Measurements from ENCODE around the gene PRKN.

The PRKN gene

DNA sequence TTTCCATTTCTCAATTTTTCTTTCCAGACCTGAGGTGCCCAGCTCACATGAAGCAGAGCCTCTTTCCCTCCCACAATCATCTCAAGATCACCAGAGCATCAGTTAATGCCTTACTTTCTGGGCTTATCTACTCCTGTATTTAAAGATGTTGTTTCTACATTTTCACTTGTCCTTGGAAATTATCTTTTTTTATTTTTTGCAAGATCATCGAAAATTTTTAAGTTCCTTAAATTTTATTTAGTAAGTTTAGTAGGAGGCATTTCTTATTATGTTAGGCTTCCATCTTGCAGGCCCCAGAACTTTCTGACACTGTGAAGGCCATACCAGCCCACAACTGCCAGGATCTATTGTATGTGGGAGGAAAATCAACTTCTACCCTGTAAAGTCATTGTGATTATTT is 466.0 kb downstream of the PRKN start:
- H3K4me1 ChIP-seq (ENCODE audit: control insufficient read depth, insufficient read depth, low read depth, low read length): peaks cover 2% of the 10 kb centered on the region
- no peak overlapping the region for H3K23ac ChIP-seq (ENCODE audit: low read length in 2 of 2)
- no peak overlapping the region for H3K18ac ChIP-seq (ENCODE audit: low read depth in 1 of 2, low read length in 2 of 2)
- H4K91ac ChIP-seq (ENCODE audit: low read length): no peak overlapping the region
- no peak overlapping the region for H2AK5ac ChIP-seq (ENCODE audit: low read length, severe bottlenecking)
- H3K4me3 ChIP-seq (ENCODE audit: insufficient read depth in 1 of 2, low read depth in 1 of 2, low read length in 2 of 2): no peak overlapping the region
- H3K36me3 ChIP-seq (ENCODE audit: control insufficient read depth in 1 of 2, insufficient read depth in 2 of 2, low read depth in 1 of 2, low read length in 2 of 2): no peaks in the 10 kb centered on the region
- H2BK120ac ChIP-seq (ENCODE audit: low read depth, low read length): no peak overlapping the region
- H2BK5ac ChIP-seq (ENCODE audit: low read depth, low read length, poor library complexity, severe bottlenecking): no peak overlapping the region
- H3K4me2 ChIP-seq (ENCODE audit: low read length, poor library complexity, severe bottlenecking): no peak overlapping the region
- DNase-seq: no peak
- no peaks in the 10 kb centered on the region for H3K9me3 ChIP-seq (ENCODE audit: control insufficient read depth, low read length)
- WGBS: no CpG with 5 or more reads among the region's 1 CpG
- H3K27me3 ChIP-seq (ENCODE audit: control insufficient read depth in 1 of 2, insufficient read depth in 1 of 2, low read length in 2 of 2): no peaks in the 10 kb centered on the region
- H3K9ac ChIP-seq (ENCODE audit: low read length): no peak overlapping the region
- H3K27ac ChIP-seq (ENCODE audit: low read length, poor library complexity, severe bottlenecking): no peak overlapping the region
- H2BK12ac ChIP-seq (ENCODE audit: low read length in 2 of 2): no peak overlapping the region
- no peak overlapping the region for H3K14ac ChIP-seq (ENCODE audit: low read length in 2 of 2)
- H4K8ac ChIP-seq (ENCODE audit: low read length): no peak overlapping the region
- H2BK15ac ChIP-seq (ENCODE audit: low read depth, poor library complexity, severe bottlenecking): no peak overlapping the region
- no peak overlapping the region for H2AFZ ChIP-seq (ENCODE audit: low read depth, low read length)
- no peak overlapping the region for H3K4ac ChIP-seq (ENCODE audit: low read depth in 1 of 2, low read length in 2 of 2)
- H3K79me1 ChIP-seq (replicated peaks; ENCODE audit: low read length, poor library complexity, severe bottlenecking): no peaks in the 10 kb centered on the region

DNA sequence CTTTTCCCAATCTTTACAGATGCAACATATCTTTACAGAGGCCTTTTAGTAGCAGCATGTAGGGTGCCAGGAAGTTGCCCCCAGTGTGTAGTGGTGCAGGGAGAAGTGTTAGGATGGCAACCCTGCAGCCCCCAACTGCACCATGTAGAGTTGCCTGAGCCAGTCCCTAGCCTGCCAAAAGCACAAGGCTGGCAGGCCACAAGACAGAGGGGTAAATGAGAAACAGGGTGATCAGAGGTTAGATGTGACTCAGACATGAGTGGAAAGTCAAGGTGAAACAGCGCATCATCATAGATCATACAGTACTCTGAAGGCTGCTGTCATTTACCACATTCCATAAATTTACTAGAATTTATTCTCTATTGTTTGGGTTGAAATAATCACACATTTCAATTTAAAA is 467.5 kb downstream of the PRKN start:
- H3K23ac ChIP-seq (ENCODE audit: low read length in 2 of 2): no peak overlapping the region
- no peak overlapping the region for H2BK120ac ChIP-seq (ENCODE audit: low read depth, low read length)
- WGBS: no CpG with 5 or more reads among the region's 1 CpG
- H3K36me3 ChIP-seq (ENCODE audit: control insufficient read depth in 1 of 2, insufficient read depth in 2 of 2, low read depth in 1 of 2, low read length in 2 of 2): no peaks in the 10 kb centered on the region
- peaks cover 2% of the 10 kb centered on the region for H3K4me1 ChIP-seq (ENCODE audit: control insufficient read depth, insufficient read depth, low read depth, low read length)
- no peak overlapping the region for H3K4me3 ChIP-seq (ENCODE audit: insufficient read depth in 1 of 2, low read depth in 1 of 2, low read length in 2 of 2)
- no peaks in the 10 kb centered on the region for H3K27me3 ChIP-seq (ENCODE audit: control insufficient read depth in 1 of 2, insufficient read depth in 1 of 2, low read length in 2 of 2)
- H2AK5ac ChIP-seq (ENCODE audit: low read length, severe bottlenecking): no peak overlapping the region
- H2BK15ac ChIP-seq (ENCODE audit: low read depth, poor library complexity, severe bottlenecking): no peak overlapping the region
- no peak overlapping the region for H3K14ac ChIP-seq (ENCODE audit: low read length in 2 of 2)
- no peak overlapping the region for H2AFZ ChIP-seq (ENCODE audit: low read depth, low read length)
- H3K4ac ChIP-seq (ENCODE audit: low read depth in 1 of 2, low read length in 2 of 2): no peak overlapping the region
- H3K18ac ChIP-seq (ENCODE audit: low read depth in 1 of 2, low read length in 2 of 2): no peak overlapping the region
- H4K8ac ChIP-seq (ENCODE audit: low read length): no peak overlapping the region
- H3K27ac ChIP-seq (ENCODE audit: low read length, poor library complexity, severe bottlenecking): no peak overlapping the region
- DNase-seq: no peak
- H3K9me3 ChIP-seq (ENCODE audit: control insufficient read depth, low read length): no peaks in the 10 kb centered on the region
- H3K4me2 ChIP-seq (ENCODE audit: low read length, poor library complexity, severe bottlenecking): no peak overlapping the region
- H3K79me1 ChIP-seq (replicated peaks; ENCODE audit: low read length, poor library complexity, severe bottlenecking): no peaks in the 10 kb centered on the region
- H2BK12ac ChIP-seq (ENCODE audit: low read length in 2 of 2): no peak overlapping the region
- H4K91ac ChIP-seq (ENCODE audit: low read length): no peak overlapping the region
- H3K9ac ChIP-seq (ENCODE audit: low read length): no peak overlapping the region
- H2BK5ac ChIP-seq (ENCODE audit: low read depth, low read length, poor library complexity, severe bottlenecking): no peak overlapping the region

DNA sequence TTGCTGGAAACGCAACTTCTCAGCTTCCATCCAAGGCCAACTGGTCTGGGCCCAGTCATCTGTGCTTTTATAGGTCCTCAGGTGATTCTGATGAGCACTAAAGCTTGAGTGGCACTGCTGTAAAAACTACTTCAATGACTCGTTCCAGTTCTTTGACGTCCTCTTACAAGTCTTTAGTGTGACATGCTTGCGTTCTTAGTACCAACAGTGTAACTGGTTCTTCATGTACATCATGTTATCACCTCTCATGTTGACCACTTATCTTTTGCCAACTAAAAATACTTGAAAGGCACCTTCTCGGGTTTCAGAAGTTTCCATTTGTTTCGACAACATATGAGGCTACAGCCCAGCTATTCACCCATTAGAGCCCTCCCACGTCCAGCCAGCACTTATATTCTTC is 468.9 kb downstream of the PRKN start:
- 84% methylated on average over 6 of the region's 7 CpGs for WGBS

DNA sequence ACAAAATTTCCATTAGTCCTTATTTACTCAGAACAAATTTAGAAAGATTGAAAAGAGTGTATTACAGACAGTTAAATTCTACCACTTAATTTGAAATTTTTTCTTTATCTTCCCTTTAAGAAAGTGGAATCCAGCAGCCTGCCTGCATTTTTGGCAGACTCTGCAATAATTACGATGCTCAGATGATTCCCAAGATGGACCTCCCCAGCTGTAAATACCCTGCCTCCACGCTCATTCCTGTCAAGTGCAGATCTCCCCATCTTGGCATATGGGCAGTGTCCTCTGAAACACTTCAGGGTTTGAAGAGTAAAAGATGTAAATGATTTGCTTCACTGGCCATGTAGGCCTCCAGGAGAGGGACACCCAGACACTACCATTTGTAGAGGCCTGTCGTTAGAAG is 471.2 kb downstream of the PRKN start:
- H3K27me3 ChIP-seq (ENCODE audit: control insufficient read depth in 1 of 2, insufficient read depth in 1 of 2, low read length in 2 of 2): no peaks in the 10 kb centered on the region
- H3K4me1 ChIP-seq (ENCODE audit: control insufficient read depth, insufficient read depth, low read depth, low read length): no peaks in the 10 kb centered on the region
- H3K9ac ChIP-seq (ENCODE audit: low read length): no peak overlapping the region
- H3K14ac ChIP-seq (ENCODE audit: low read length in 2 of 2): no peak overlapping the region
- no peak overlapping the region for H2BK5ac ChIP-seq (ENCODE audit: low read depth, low read length, poor library complexity, severe bottlenecking)
- no peak overlapping the region for H2BK12ac ChIP-seq (ENCODE audit: low read length in 2 of 2)
- H3K4me2 ChIP-seq (ENCODE audit: low read length, poor library complexity, severe bottlenecking): no peak overlapping the region
- no peak for DNase-seq
- no peak overlapping the region for H3K18ac ChIP-seq (ENCODE audit: low read depth in 1 of 2, low read length in 2 of 2)
- no peak overlapping the region for H3K4me3 ChIP-seq (ENCODE audit: insufficient read depth in 1 of 2, low read depth in 1 of 2, low read length in 2 of 2)
- H3K23ac ChIP-seq (ENCODE audit: low read length in 2 of 2): no peak overlapping the region
- no peak overlapping the region for H2AFZ ChIP-seq (ENCODE audit: low read depth, low read length)
- no peak overlapping the region for H3K4ac ChIP-seq (ENCODE audit: low read depth in 1 of 2, low read length in 2 of 2)
- H2BK120ac ChIP-seq (ENCODE audit: low read depth, low read length): no peak overlapping the region
- H3K9me3 ChIP-seq (ENCODE audit: control insufficient read depth, low read length): no peaks in the 10 kb centered on the region
- 81% methylated on average over 2 of the region's 3 CpGs for WGBS
- no peak overlapping the region for H4K91ac ChIP-seq (ENCODE audit: low read length)
- H4K8ac ChIP-seq (ENCODE audit: low read length): no peak overlapping the region
- no peak overlapping the region for H2AK5ac ChIP-seq (ENCODE audit: low read length, severe bottlenecking)
- H3K36me3 ChIP-seq (ENCODE audit: control insufficient read depth in 1 of 2, insufficient read depth in 2 of 2, low read depth in 1 of 2, low read length in 2 of 2): no peaks in the 10 kb centered on the region
- no peak overlapping the region for H3K27ac ChIP-seq (ENCODE audit: low read length, poor library complexity, severe bottlenecking)
- no peaks in the 10 kb centered on the region for H3K79me1 ChIP-seq (replicated peaks; ENCODE audit: low read length, poor library complexity, severe bottlenecking)
- no peak overlapping the region for H2BK15ac ChIP-seq (ENCODE audit: low read depth, poor library complexity, severe bottlenecking)

More for the DNA sequence above, 468.9 kb downstream of the PRKN start:
- no peak overlapping the region for H2BK5ac ChIP-seq (ENCODE audit: low read depth, low read length, poor library complexity, severe bottlenecking)
- H3K23ac ChIP-seq (ENCODE audit: low read length in 2 of 2): no peak overlapping the region
- H2AFZ ChIP-seq (ENCODE audit: low read depth, low read length): no peak overlapping the region
- no peak overlapping the region for H3K14ac ChIP-seq (ENCODE audit: low read length in 2 of 2)
- no peak overlapping the region for H3K4ac ChIP-seq (ENCODE audit: low read depth in 1 of 2, low read length in 2 of 2)
- no peak overlapping the region for H4K8ac ChIP-seq (ENCODE audit: low read length)
- H4K91ac ChIP-seq (ENCODE audit: low read length): no peak overlapping the region
- H3K27ac ChIP-seq (ENCODE audit: low read length, poor library complexity, severe bottlenecking): no peak overlapping the region
- no peak overlapping the region for H3K4me3 ChIP-seq (ENCODE audit: insufficient read depth in 1 of 2, low read depth in 1 of 2, low read length in 2 of 2)
- H3K4me2 ChIP-seq (ENCODE audit: low read length, poor library complexity, severe bottlenecking): no peak overlapping the region
- H3K18ac ChIP-seq (ENCODE audit: low read depth in 1 of 2, low read length in 2 of 2): no peak overlapping the region
- peaks cover 2% of the 10 kb centered on the region for H3K4me1 ChIP-seq (ENCODE audit: control insufficient read depth, insufficient read depth, low read depth, low read length)
- no peak overlapping the region for H2BK15ac ChIP-seq (ENCODE audit: low read depth, poor library complexity, severe bottlenecking)
- no peak overlapping the region for H2BK120ac ChIP-seq (ENCODE audit: low read depth, low read length)
- no peaks in the 10 kb centered on the region for H3K27me3 ChIP-seq (ENCODE audit: control insufficient read depth in 1 of 2, insufficient read depth in 1 of 2, low read length in 2 of 2)
- no peak for DNase-seq
- no peaks in the 10 kb centered on the region for H3K9me3 ChIP-seq (ENCODE audit: control insufficient read depth, low read length)
- H2AK5ac ChIP-seq (ENCODE audit: low read length, severe bottlenecking): no peak overlapping the region
- no peaks in the 10 kb centered on the region for H3K36me3 ChIP-seq (ENCODE audit: control insufficient read depth in 1 of 2, insufficient read depth in 2 of 2, low read depth in 1 of 2, low read length in 2 of 2)
- H2BK12ac ChIP-seq (ENCODE audit: low read length in 2 of 2): no peak overlapping the region
- H3K79me1 ChIP-seq (replicated peaks; ENCODE audit: low read length, poor library complexity, severe bottlenecking): no peaks in the 10 kb centered on the region
- no peak overlapping the region for H3K9ac ChIP-seq (ENCODE audit: low read length)
